IMR-90 (cell line): ENCODE measurements around the gene ANTXR2. TPM values are rescaled to one million over a fixed set of nuclear protein-coding genes. Genes with fewer than 3 reads are reported as not detected.

ENCODE experiments used
- ATAC-seq: fragments of 200-7000 bp; cut with Tn5 transposase; 2 replicates; pipeline ENCODE4 v1.9.1; 2020; ENCODE audit warnings: low read depth, mild to moderate bottlenecking, moderate library complexity
- BruUV-seq: library from RNA; stranded (reverse); fragments of 400-500 nt; replicated peaks from 2 replicates; lab custom pipeline; 2021; lab: Mats Ljungman, UMichigan
- CTCF ChIA-PET: fragments of 300-600 bp; formaldehyde crosslinking; extraction: SDS; loops from one replicate; lab custom pipeline; 2021; ENCODE audit warnings: antibody characterized with exemption; lab: Yijun Ruan, JAX
- POLR2A ChIA-PET: fragments of 300-600 bp; sonication (Branson Sonifier 250); formaldehyde crosslinking; loops from one replicate; lab custom pipeline; 2022; ENCODE audit warnings: antibody characterized with exemption; ENCODE audit not compliant: unreplicated experiment; lab: Charles Lee
- DNase-seq: peaks from one replicate; pipeline ENCODE4 v3.0.0; 2013
- H2AFZ ChIP-seq: replicated peaks from 2 replicates; pipeline ENCODE3; 2013; ENCODE audit warnings: low read length, mild to moderate bottlenecking; ENCODE audit not compliant: poor library complexity
- H2AK5ac ChIP-seq: 2 replicates; pipeline ENCODE4 v1.6.1; 2013; ENCODE audit warnings: low read depth, low read length, inconsistent platforms
- H2AK9ac ChIP-seq: replicated peaks from 2 replicates; pipeline ENCODE3; 2013; ENCODE audit warnings: mild to moderate bottlenecking, low read depth, low read length, moderate library complexity; ENCODE audit not compliant: poor library complexity
- H2BK120ac ChIP-seq: 2 replicates; pipeline ENCODE4 v1.6.1; 2013; ENCODE audit warnings: low read depth, low read length, inconsistent platforms
- H2BK15ac ChIP-seq: 3 replicates; pipeline ENCODE4 v1.6.1; 2013; ENCODE audit warnings: low read depth, low read length, inconsistent platforms
- H2BK20ac ChIP-seq: 2 replicates; pipeline ENCODE4 v1.6.1; 2013; ENCODE audit warnings: low read depth, mild to moderate bottlenecking, inconsistent platforms, low read length, moderate library complexity
- H2BK5ac ChIP-seq: 2 replicates; pipeline ENCODE4 v1.6.1; 2013; ENCODE audit warnings: mild to moderate bottlenecking, low read depth, low read length, inconsistent platforms; ENCODE audit not compliant: poor library complexity, severe bottlenecking
- H3K14ac ChIP-seq: replicated peaks from 2 replicates; pipeline ENCODE4 v1.6.1; 2013; ENCODE audit warnings: low read depth, low read length, inconsistent platforms
- H3K18ac ChIP-seq: 2 replicates; pipeline ENCODE4 v1.6.1; 2013; ENCODE audit warnings: low read depth, low read length, control low read depth
- H3K23ac ChIP-seq: 2 replicates; pipeline ENCODE4 v1.6.1; 2013; ENCODE audit warnings: low read depth, low read length, inconsistent platforms
- H3K27ac ChIP-seq: 2 replicates; pipeline ENCODE4 v1.5.1; 2013; ENCODE audit warnings: mild to moderate bottlenecking, control low read depth, low read length; ENCODE audit not compliant: insufficient read depth
- H3K27me3 ChIP-seq: 2 replicates; pipeline ENCODE4 v1.6.1; 2013; ENCODE audit warnings: low read length; ENCODE audit not compliant: control insufficient read depth, insufficient read depth
- H3K36me3 ChIP-seq: 2 replicates; pipeline ENCODE4 v1.6.1; 2013; ENCODE audit warnings: low read length, mixed read lengths; ENCODE audit not compliant: control insufficient read depth, insufficient read depth
- H3K4ac ChIP-seq: 2 replicates; pipeline ENCODE4 v1.6.1; 2013; ENCODE audit warnings: low read depth, low read length, inconsistent platforms
- H3K4me1 ChIP-seq: 2 replicates; pipeline ENCODE4 v1.6.1; 2013; ENCODE audit warnings: low read length, mixed read lengths; ENCODE audit not compliant: control insufficient read depth, insufficient read depth
- H3K4me2 ChIP-seq: 2 replicates; pipeline ENCODE4 v1.6.1; 2013; ENCODE audit warnings: low read depth, mild to moderate bottlenecking, control low read depth, low read length, moderate library complexity
- H3K4me3 ChIP-seq: 2 replicates; pipeline ENCODE4 v1.5.1; 2013; ENCODE audit warnings: low read depth, mild to moderate bottlenecking, control low read depth, low read length, moderate library complexity; ENCODE audit not compliant: insufficient read depth
- H3K56ac ChIP-seq: 2 replicates; pipeline ENCODE4 v1.6.1; 2013; ENCODE audit warnings: low read length, inconsistent platforms; ENCODE audit not compliant: insufficient read depth; ENCODE audit errors: extremely low read depth
- H3K79me1 ChIP-seq, 2 experiments: 2 replicates each; pipeline ENCODE4 v1.6.1; 2013; ENCODE audit warnings: low read length in 2 of 2, inconsistent platforms in 1 of 2, low read depth in 1 of 2
- H3K9ac ChIP-seq: 2 replicates; pipeline ENCODE4 v1.6.1; 2013; ENCODE audit warnings: low read depth, low read length, control low read depth
- H3K9me1 ChIP-seq: 2 replicates; pipeline ENCODE4 v1.6.1; 2013; ENCODE audit warnings: low read length, inconsistent platforms; ENCODE audit not compliant: insufficient read depth
- H3K9me3 ChIP-seq: 2 replicates; pipeline ENCODE4 v1.6.1; 2013; ENCODE audit warnings: low read length; ENCODE audit not compliant: control insufficient read depth, insufficient read depth
- H4K20me1 ChIP-seq: 2 replicates; pipeline ENCODE4 v1.6.1; 2013; ENCODE audit warnings: low read length, inconsistent platforms; ENCODE audit not compliant: insufficient read depth
- H4K5ac ChIP-seq: 2 replicates; pipeline ENCODE4 v1.6.1; 2013; ENCODE audit warnings: mild to moderate bottlenecking, low read depth, low read length, control low read depth
- H4K8ac ChIP-seq, 2 experiments: 2 replicates each; pipeline ENCODE4 v1.6.1; 2013; ENCODE audit warnings: low read depth in 2 of 2, low read length in 2 of 2, control low read depth in 1 of 2, inconsistent platforms in 1 of 2
- H4K91ac ChIP-seq: 2 replicates; pipeline ENCODE4 v1.6.1; 2013; ENCODE audit warnings: low read depth, low read length, inconsistent platforms; ENCODE audit not compliant: insufficient read depth
- BHLHE40 ChIP-seq: fragments of 150-350 bp; IDR thresholded peaks from 2 replicates; pipeline ENCODE4 v1.6.1; 2016; ENCODE audit warnings: mild to moderate bottlenecking, low read depth, low read length
- CEBPB ChIP-seq: IDR thresholded peaks from 2 replicates; pipeline ENCODE4 v1.6.1; 2012; ENCODE audit warnings: low read depth, low read length, improper control_type of control experiment
- RAD21 ChIP-seq: IDR thresholded peaks from 2 replicates; pipeline ENCODE4 v1.6.1; 2012; ENCODE audit warnings: low read length, improper control_type of control experiment
- dilution Hi-C: fragments of 300-500 bp; cut with HindIII; formaldehyde crosslinking; loops from one replicate; pipeline ENCODE4 v1.14.3; 2018; ENCODE audit warnings: low sequenced_read_pairs; ENCODE audit not compliant: unreplicated experiment
- in situ Hi-C: fragments of 300-500 bp; cut with MboI; formaldehyde crosslinking; loops from 3 replicates; pipeline ENCODE4 v1.14.3; 2019; ENCODE audit warnings: low sequenced_read_pairs, inconsistent platforms, mixed read lengths
- intact Hi-C: fragments of 100-400 bp; cut with micrococcal nuclease; formaldehyde crosslinking; loops from 2 replicates; pipeline ENCODE4 v1.10.0; 2022
- polyA plus RNA-seq, 3 experiments: library from polyadenylated mRNA; depleted of rRNA; stranded (reverse); fragments of >200 nt; gene quantifications; 2 replicates each; pipeline ENCODE4 v1.2.3, GENCODE V29; 2012; ENCODE audit warnings: low replicate concordance in 1 of 3
- total RNA-seq: library from RNA; depleted of rRNA; stranded (reverse); fragments of >200 nt; gene quantifications from 2 replicates; pipeline ENCODE4 v1.2.3, GENCODE V29; 2012

ANTXR2 gene
- total and polyA plus RNA-seq, 2 of the 4 experiments (the other 2 are of a cell fraction), result 46.8 to 88.5 TPM

GRCh38 chr4:80049402-80049801, 23.6 kb downstream of the ANTXR2 start:
- Histone ChIP-seq H2BK120ac (no peak overlapping the region), H2BK15ac (no peak overlapping the region), H3K56ac (no peak overlapping the region), H2BK20ac (no peak overlapping the region), H2AFZ (no peak overlapping the region), H3K18ac (no peak overlapping the region), H3K27me3 (no peaks in the 10 kb centered on the region), H2AK5ac (no peak overlapping the region), H4K8ac (no peak overlapping the region), H4K91ac (no peak overlapping the region), H3K4me1 (no peaks in the 10 kb centered on the region), H3K4me2 (no peak overlapping the region), H4K5ac (no peak overlapping the region), H3K36me3 (peaks cover 15% of the 10 kb centered on the region), H3K4ac (no peak overlapping the region), H2AK9ac (no peak overlapping the region), H3K9me3 (no peaks in the 10 kb centered on the region), H3K14ac (no peak overlapping the region), H4K20me1 (no peaks in the 10 kb centered on the region), H3K9ac (no peak overlapping the region), H3K79me1 (peaks cover 26% of the 10 kb centered on the region in 2 experiments), H3K4me3 (no peak overlapping the region), H3K27ac (no peak overlapping the region), H3K9me1 (peaks cover 4% of the 10 kb centered on the region; the same call in 1 of the 2 replicates), H2BK5ac (no peak overlapping the region), H3K23ac (peak overlapping the region; percentile 32; the same call in 1 of the 2 replicates)
- no peak for TF ChIP-seq CEBPB
- no peak for TF ChIP-seq BHLHE40
- TF ChIP-seq RAD21, result no peak
- intact Hi-C loops (no loop called here), in situ Hi-C loops (no loop called here), dilution Hi-C loops (no loop called here)
- ATAC-seq (no peak), DNase-seq (no peak)
- ChIA-PET CTCF (no interaction called here), POLR2A (no interaction called here)
- BruUV-seq, result no TSS peak
